CD1c-positive myeloid dendritic cell (primary cell): ENCODE data around the gene RBM44.

Source experiments
- DNase-seq: peaks from one replicate; pipeline ENCODE4 v3.0.0-alpha.2; 2016; ENCODE audit errors: extremely low spot score

RBM44 gene

GRCh38 chr2:237872178-237872887, 73.8 kb downstream of the RBM44 start:
- no peak for DNase-seq

GRCh38 chr2:237873421-237873831, 74.8 kb downstream of the RBM44 start:
- no peak for DNase-seq

- DNase-seq, result no peak
Observed at GRCh38 chr2:237873897-237874551, 75.4 kb downstream of the RBM44 start.

- no peak for DNase-seq
Observed at GRCh38 chr2:237874585-237875161, 76.1 kb downstream of the RBM44 start.

GRCh38 chr2:237875256-237876060, 76.9 kb downstream of the RBM44 start:
- DNase-seq, result no peak

GRCh38 chr2:237876061-237876526, 77.5 kb downstream of the RBM44 start:
- DNase-seq, result no peak

- DNase-seq, result peak; percentile 24
Observed at GRCh38 chr2:237876532-237876931, 78.0 kb downstream of the RBM44 start.

GRCh38 chr2:237876951-237877491, 78.4 kb downstream of the RBM44 start:
- DNase-seq, result no peak

GRCh38 chr2:237877576-237878307, 79.2 kb downstream of the RBM44 start:
- no peak for DNase-seq

GRCh38 chr2:237878321-237879057, 79.9 kb downstream of the RBM44 start:
- DNase-seq, result no peak

GRCh38 chr2:237879058-237879430, 80.5 kb downstream of the RBM44 start:
- no peak for DNase-seq

GRCh38 chr2:237879991-237880560, 81.5 kb downstream of the RBM44 start:
- no peak for DNase-seq

GRCh38 chr2:237882510-237883481, 84.2 kb downstream of the RBM44 start:
- no peak for DNase-seq

- DNase-seq, result no peak
Observed at GRCh38 chr2:237883951-237884446, 85.4 kb downstream of the RBM44 start.

- DNase-seq, result no peak
Observed at GRCh38 chr2:237884681-237885080, 86.1 kb downstream of the RBM44 start.

- DNase-seq, result peak; percentile 80
Observed at GRCh38 chr2:237885111-237885930, 86.7 kb downstream of the RBM44 start.

- no peak for DNase-seq
Observed at GRCh38 chr2:237885931-237886684, 87.5 kb downstream of the RBM44 start.
